Panc1 (cell line): ENCODE measurements around the gene BTBD9. TPM values are rescaled to one million over a fixed set of nuclear protein-coding genes. Genes with fewer than 3 reads are reported as not detected.

ENCODE experiments used
- ATAC-seq: fragments of 200-7000 bp; cut with Tn5 transposase; 2 replicates; pipeline ENCODE4 v1.9.1; 2020; ENCODE audit warnings: mild to moderate bottlenecking, moderate library complexity
- BruUV-seq: library from RNA; stranded (reverse); fragments of 400-500 nt; replicated peaks from 2 replicates; lab custom pipeline; 2021; lab: Mats Ljungman, UMichigan
- CTCF ChIA-PET: fragments of 300-600 bp; sonication (Branson Sonifier 250); formaldehyde crosslinking; loops from one replicate; lab custom pipeline; 2022; ENCODE audit warnings: antibody characterized with exemption; lab: Charles Lee
- POLR2A ChIA-PET: fragments of 300-600 bp; sonication (Branson Sonifier 250); formaldehyde crosslinking; loops from one replicate; lab custom pipeline; 2022; ENCODE audit warnings: antibody characterized with exemption; lab: Charles Lee
- DNase-seq: peaks from one replicate; pipeline ENCODE4 v3.0.0-alpha.2; 2010; ENCODE audit warnings: low read depth, low spot score
- H3K27ac ChIP-seq: 2 replicates; pipeline ENCODE4 v1.5.1; 2011; ENCODE audit warnings: mild to moderate bottlenecking, low read length, inconsistent platforms
- H3K27me3 ChIP-seq: fragments of 200-500 bp; sonication (Bioruptor generic); 2 replicates; pipeline ENCODE4 v1.6.0; 2014; ENCODE audit warnings: low read length, inconsistent platforms; ENCODE audit not compliant: control insufficient read depth, insufficient read depth
- H3K36me3 ChIP-seq: fragments of 200-500 bp; sonication (Bioruptor generic); 2 replicates; pipeline ENCODE4 v1.5.1; 2014; ENCODE audit warnings: inconsistent platforms, mild to moderate bottlenecking, low read length, moderate library complexity; ENCODE audit not compliant: control insufficient read depth, insufficient read depth
- H3K4me1 ChIP-seq: 2 replicates; pipeline ENCODE4 v1.5.1; 2011; ENCODE audit warnings: inconsistent platforms, mild to moderate bottlenecking, low read length, moderate library complexity; ENCODE audit not compliant: control insufficient read depth, insufficient read depth
- H3K4me3 ChIP-seq, 2 experiments: 2 replicates each; pipeline ENCODE4 v1.5.1; 2011 to 2012; ENCODE audit warnings: low read depth in 2 of 2, low read length in 2 of 2, mild to moderate bottlenecking in 2 of 2, inconsistent platforms in 1 of 2, moderate library complexity in 1 of 2
- H3K9me3 ChIP-seq: fragments of 200-500 bp; sonication (Bioruptor generic); 2 replicates; pipeline ENCODE4 v1.5.1; 2014; ENCODE audit warnings: low read depth, mild to moderate bottlenecking, inconsistent platforms, low read length, moderate library complexity; ENCODE audit not compliant: control insufficient read depth, insufficient read depth
- CTCF ChIP-seq: fragments of 450-650 bp; IDR thresholded peaks from 2 replicates; pipeline ENCODE4 v1.5.1; 2017; ENCODE audit warnings: mild to moderate bottlenecking
- POLR2AphosphoS5 ChIP-seq: IDR thresholded peaks from 2 replicates; pipeline ENCODE4 v1.6.1; 2012; ENCODE audit warnings: mild to moderate bottlenecking, low read depth, low read length, moderate library complexity
- SIN3A ChIP-seq: IDR thresholded peaks from 2 replicates; pipeline ENCODE4 v1.6.1; 2012; ENCODE audit warnings: low read depth, mild to moderate bottlenecking, low read length, moderate library complexity, borderline replicate concordance; ENCODE audit not compliant: insufficient read depth
- TCF7L2 ChIP-seq: IDR thresholded peaks from 2 replicates; pipeline ENCODE4 v1.6.1; 2011; ENCODE audit warnings: mild to moderate bottlenecking, low read depth, low read length, inconsistent platforms
- in situ Hi-C: cut with HindIII; loops from 2 replicates; pipeline ENCODE4 v1.10.0; 2016; ENCODE audit warnings: low sequenced_read_pairs, low pct_unique_long_range_greater_than_20kb
- intact Hi-C: fragments of 100-400 bp; cut with micrococcal nuclease; formaldehyde crosslinking; loops from one replicate; pipeline ENCODE4 v1.10.0; 2022; ENCODE audit not compliant: unreplicated experiment
- total RNA-seq: library from RNA; stranded (reverse); gene quantifications from one replicate; pipeline ENCODE4 v1.2.1, GENCODE V29; 2021; ENCODE audit not compliant: unreplicated experiment
- TF ChIP-seq, protein P1 (sequence below), 2 experiments: IDR thresholded peaks; 2 replicates each; pipeline ENCODE4 v1.6.1; 2011 to 2012; ENCODE audit warnings: low read depth in 2 of 2, control low read depth in 1 of 2, low read length in 1 of 2, mild to moderate bottlenecking in 1 of 2, moderate library complexity in 1 of 2; ENCODE audit not compliant: insufficient read depth in 1 of 2

The BTBD9 gene
- total RNA-seq, 1 experiment from 2014 or later: 12.8 TPM

DNA sequence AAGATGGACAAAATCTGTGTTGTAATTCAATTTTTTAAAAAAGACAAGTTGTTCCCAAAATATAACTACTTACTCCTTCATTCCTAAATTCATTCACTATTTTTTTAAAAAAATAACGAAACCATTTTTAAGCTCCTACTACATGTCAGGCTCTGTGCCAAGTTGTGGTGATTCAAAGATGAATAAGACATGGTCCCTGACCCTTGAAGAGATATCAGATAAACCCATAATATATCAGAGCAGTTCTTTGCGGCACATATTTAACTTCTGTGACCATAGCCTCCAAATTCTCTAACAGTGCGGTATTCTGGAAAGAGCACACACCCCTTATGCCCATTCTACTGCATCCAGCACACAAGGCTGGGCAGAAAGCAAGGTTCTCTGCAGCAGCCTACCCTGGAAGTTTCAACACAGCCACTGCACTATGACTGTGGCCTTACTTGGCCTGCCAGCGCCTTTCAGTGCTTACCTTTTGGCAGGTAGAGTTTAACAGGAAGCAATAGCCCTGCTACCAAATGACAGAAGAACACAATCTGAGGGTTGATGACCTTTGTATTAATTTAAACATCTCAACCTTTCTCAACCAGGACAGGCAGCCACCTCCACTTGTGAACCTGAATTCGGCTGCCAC is 406.5 kb downstream of the BTBD9 start:
- DNase-seq (no peak), ATAC-seq (no peak)
- BruUV-seq: no TSS peak
- Histone ChIP-seq H3K27ac (no peak overlapping the region), H3K4me1 (no peaks in the 10 kb centered on the region), H3K9me3 (no peaks in the 10 kb centered on the region), H3K4me3 (no peak overlapping the region), H3K27me3 (no peaks in the 10 kb centered on the region), H3K36me3 (no peaks in the 10 kb centered on the region)
- in situ Hi-C loops (no loop called here), intact Hi-C loops (no loop called here)
- TF ChIP-seq SIN3A: no peak
- ChIA-PET POLR2A (no interaction called here), CTCF (no interaction called here)

DNA sequence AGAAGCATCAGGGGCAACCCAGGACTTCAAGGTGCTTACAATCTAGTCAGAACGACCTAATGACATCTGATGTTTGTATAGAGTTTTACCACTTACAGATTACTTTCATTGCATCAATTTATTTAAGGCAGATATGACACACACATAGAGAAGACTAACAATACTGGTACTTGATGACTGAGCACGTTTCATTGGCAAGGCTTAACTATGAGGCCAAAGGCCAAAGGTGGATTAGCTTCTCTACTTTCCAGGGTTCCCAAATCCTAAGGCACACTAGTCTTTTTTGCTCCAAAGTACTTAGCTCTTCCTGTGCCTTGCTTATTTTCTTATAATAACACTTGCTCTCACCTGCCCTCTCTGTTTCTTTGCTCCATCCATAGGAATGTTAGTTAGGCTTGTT is 414.0 kb downstream of the BTBD9 start:
- BruUV-seq: no TSS peak
- no peaks in the 10 kb centered on the region for H3K27me3 ChIP-seq
- DNase-seq (no peak), ATAC-seq (no peak)
- H3K4me3 ChIP-seq: no peak overlapping the region
- H3K9me3 ChIP-seq: no peaks in the 10 kb centered on the region
- H3K4me1 ChIP-seq: no peaks in the 10 kb centered on the region
- no peaks in the 10 kb centered on the region for H3K36me3 ChIP-seq
- ChIA-PET POLR2A (no interaction called here), CTCF (no interaction called here)
- intact Hi-C loops (no loop called here), in situ Hi-C loops (no loop called here)
- no peak overlapping the region for H3K27ac ChIP-seq
- no peak for TF ChIP-seq TCF7L2
- no peak for TF ChIP-seq CTCF
- no peak for TF ChIP-seq SIN3A
- TF ChIP-seq, protein P1, sequence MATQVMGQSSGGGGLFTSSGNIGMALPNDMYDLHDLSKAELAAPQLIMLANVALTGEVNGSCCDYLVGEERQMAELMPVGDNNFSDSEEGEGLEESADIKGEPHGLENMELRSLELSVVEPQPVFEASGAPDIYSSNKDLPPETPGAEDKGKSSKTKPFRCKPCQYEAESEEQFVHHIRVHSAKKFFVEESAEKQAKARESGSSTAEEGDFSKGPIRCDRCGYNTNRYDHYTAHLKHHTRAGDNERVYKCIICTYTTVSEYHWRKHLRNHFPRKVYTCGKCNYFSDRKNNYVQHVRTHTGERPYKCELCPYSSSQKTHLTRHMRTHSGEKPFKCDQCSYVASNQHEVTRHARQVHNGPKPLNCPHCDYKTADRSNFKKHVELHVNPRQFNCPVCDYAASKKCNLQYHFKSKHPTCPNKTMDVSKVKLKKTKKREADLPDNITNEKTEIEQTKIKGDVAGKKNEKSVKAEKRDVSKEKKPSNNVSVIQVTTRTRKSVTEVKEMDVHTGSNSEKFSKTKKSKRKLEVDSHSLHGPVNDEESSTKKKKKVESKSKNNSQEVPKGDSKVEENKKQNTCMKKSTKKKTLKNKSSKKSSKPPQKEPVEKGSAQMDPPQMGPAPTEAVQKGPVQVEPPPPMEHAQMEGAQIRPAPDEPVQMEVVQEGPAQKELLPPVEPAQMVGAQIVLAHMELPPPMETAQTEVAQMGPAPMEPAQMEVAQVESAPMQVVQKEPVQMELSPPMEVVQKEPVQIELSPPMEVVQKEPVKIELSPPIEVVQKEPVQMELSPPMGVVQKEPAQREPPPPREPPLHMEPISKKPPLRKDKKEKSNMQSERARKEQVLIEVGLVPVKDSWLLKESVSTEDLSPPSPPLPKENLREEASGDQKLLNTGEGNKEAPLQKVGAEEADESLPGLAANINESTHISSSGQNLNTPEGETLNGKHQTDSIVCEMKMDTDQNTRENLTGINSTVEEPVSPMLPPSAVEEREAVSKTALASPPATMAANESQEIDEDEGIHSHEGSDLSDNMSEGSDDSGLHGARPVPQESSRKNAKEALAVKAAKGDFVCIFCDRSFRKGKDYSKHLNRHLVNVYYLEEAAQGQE (IDR thresholded peaks at IDR 0.05; ENCODE audit: insufficient read depth in 1 of 2, low read depth in 2 of 2, low read length in 1 of 2): no peak
- TF ChIP-seq POLR2AphosphoS5: no peak

DNA sequence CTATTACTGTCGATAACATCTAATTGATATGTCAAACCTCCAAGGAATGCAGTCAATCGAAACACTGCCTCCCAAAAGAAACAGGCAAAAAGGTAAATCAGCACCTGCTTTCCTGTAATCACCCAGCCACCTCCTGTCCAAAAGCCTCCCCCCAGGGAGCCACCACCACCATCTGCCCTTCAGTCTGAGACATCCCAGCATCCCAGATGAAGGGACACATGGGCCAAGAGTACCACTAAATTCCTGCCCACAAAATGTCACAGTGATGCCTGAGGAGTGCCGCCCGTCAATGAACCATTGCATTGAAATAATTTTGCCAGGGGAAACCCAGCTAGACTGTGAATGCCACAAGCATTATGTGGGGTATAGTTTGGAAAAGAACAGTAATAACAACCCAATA is 418.5 kb downstream of the BTBD9 start:
- H3K4me1 ChIP-seq: no peaks in the 10 kb centered on the region
- H3K9me3 ChIP-seq: no peaks in the 10 kb centered on the region
- ChIA-PET CTCF (no interaction called here), POLR2A (no interaction called here)
- H3K4me3 ChIP-seq: no peak overlapping the region
- H3K27me3 ChIP-seq: no peaks in the 10 kb centered on the region
- ATAC-seq (no peak), DNase-seq (no peak)
- intact Hi-C loops (no loop called here), in situ Hi-C loops (no loop called here)
- BruUV-seq: no TSS peak
- no peaks in the 10 kb centered on the region for H3K36me3 ChIP-seq
- TF ChIP-seq, protein P1 (IDR thresholded peaks at IDR 0.05; ENCODE audit: insufficient read depth in 1 of 2, low read depth in 2 of 2, low read length in 1 of 2): no peak
- TF ChIP-seq POLR2AphosphoS5: no peak
- no peak for TF ChIP-seq TCF7L2
- TF ChIP-seq SIN3A: no peak
- no peak for TF ChIP-seq CTCF
- no peak overlapping the region for H3K27ac ChIP-seq
